B cell (primary cell): ENCODE data around the gene RGSL1. TPM values are rescaled to one million over a fixed set of nuclear protein-coding genes. Genes with fewer than 3 reads are reported as not detected.

Source experiments
- ATAC-seq: fragments of 200-7000 bp; cut with Tn5 transposase; one replicate; pipeline ENCODE4 v1.10.0; 2021; ENCODE audit warnings: low read depth, mild to moderate bottlenecking, moderate number of reproducible peaks, moderate library complexity
- CTCF ChIA-PET: fragments of 350-600 bp; sonication (Branson Sonifier 250); formaldehyde crosslinking; loops from one replicate; lab custom pipeline; 2021; ENCODE audit warnings: antibody characterized with exemption, inconsistent platforms; lab: Charles Lee
- POLR2A ChIA-PET: fragments of 350-600 bp; sonication (Branson Sonifier 250); formaldehyde crosslinking; loops from one replicate; lab custom pipeline; 2021; ENCODE audit warnings: antibody characterized with exemption; lab: Charles Lee
- DNase-seq: peaks from one replicate; pipeline ENCODE4 v3.0.0; 2013
- H2AFZ ChIP-seq: 2 replicates; pipeline ENCODE4 v1.6.1; 2012; ENCODE audit warnings: mild to moderate bottlenecking, low read depth, low read length; ENCODE audit not compliant: insufficient read depth, poor library complexity, severe bottlenecking
- H3K27ac ChIP-seq, 2 donors: 1 replicate in 1 of 2; 2 replicates in 1 of 2; pipeline ENCODE4 v1.5.1; 2012 to 2013; ENCODE audit warnings: low read length in 2 of 2, mild to moderate bottlenecking in 2 of 2, moderate library complexity in 1 of 2
- H3K27me3 ChIP-seq, 4 experiments: fragments of 200-600 bp in 1 of 4; sonication (generic) in 1 of 4; replicated peaks in 1 of 4; 1 replicate in 2 of 4; 2 replicates in 2 of 4; pipeline versions ENCODE4 v1.6.1 to v1.7.0; 2013 to 2016; ENCODE audit warnings: low read length in 3 of 4, mild to moderate bottlenecking in 2 of 4, mixed read lengths in 1 of 4, moderate library complexity in 1 of 4; ENCODE audit not compliant: insufficient read depth in 4 of 4, control insufficient read depth in 3 of 4; ENCODE audit errors: control extremely low read depth in 1 of 4
- H3K36me3 ChIP-seq, 2 experiments: replicated peaks in 1 of 2; 1 replicate in 1 of 2; 2 replicates in 1 of 2; pipeline versions ENCODE4 v1.6.1 to v1.7.1; 2013; ENCODE audit warnings: low read length in 1 of 2; ENCODE audit not compliant: insufficient read depth in 2 of 2, control insufficient read depth in 1 of 2; ENCODE audit errors: control extremely low read depth in 1 of 2, extremely low read depth in 1 of 2
- H3K4me1 ChIP-seq, 2 donors: fragments of 200-600 bp in 1 of 2; sonication (generic) in 1 of 2; 1 replicate in 1 of 2; 2 replicates in 1 of 2; pipeline versions ENCODE4 v1.5.1 to v1.6.1; 2013 to 2017; ENCODE audit warnings: low read length in 2 of 2; ENCODE audit not compliant: control insufficient read depth in 2 of 2, insufficient read depth in 2 of 2
- H3K4me2 ChIP-seq: replicated peaks from 2 replicates; pipeline ENCODE3; 2012; ENCODE audit warnings: mild to moderate bottlenecking, low read depth, low read length; ENCODE audit not compliant: poor library complexity, severe bottlenecking
- H3K4me3 ChIP-seq, 5 experiments: fragments of 200-600 bp in 1 of 5; sonication (generic) in 1 of 5; 1 replicate in 3 of 5; 2 replicates in 2 of 5; pipeline versions ENCODE4 v1.5.1 to v1.7.0; 2011 to 2016; ENCODE audit warnings: low read length in 4 of 5, mild to moderate bottlenecking in 4 of 5, low read depth in 2 of 5, control low read depth in 1 of 5, moderate library complexity in 1 of 5; ENCODE audit not compliant: insufficient read depth in 1 of 5; ENCODE audit errors: control extremely low read depth in 1 of 5, extremely low read depth in 1 of 5
- H3K79me2 ChIP-seq: fragments of 200-600 bp; sonication (generic); one replicate; pipeline ENCODE4 v1.6.0; 2016; ENCODE audit warnings: low read length; ENCODE audit not compliant: control insufficient read depth, insufficient read depth
- H3K9ac ChIP-seq: fragments of 200-600 bp; sonication (generic); 2 replicates; pipeline ENCODE4 v1.6.1; 2017; ENCODE audit warnings: mild to moderate bottlenecking, low read length, moderate library complexity
- H3K9me3 ChIP-seq, 3 donors: one replicate each; pipeline versions ENCODE4 v1.6.1 to v1.7.1; 2013; ENCODE audit warnings: low read length in 2 of 3; ENCODE audit not compliant: control insufficient read depth in 2 of 3, insufficient read depth in 1 of 3; ENCODE audit errors: control extremely low read depth in 1 of 3
- H4K20me1 ChIP-seq: 2 replicates; pipeline ENCODE4 v1.6.0; 2012; ENCODE audit warnings: mild to moderate bottlenecking, low read length; ENCODE audit not compliant: insufficient read depth, control insufficient read depth, poor library complexity, severe bottlenecking
- H3K27ac Mint-ChIP-seq: one replicate; pipeline ENCODE4 v1.8.0; 2021; ENCODE audit warnings: mixed read lengths
- H3K27me3 Mint-ChIP-seq: one replicate; pipeline ENCODE4 v1.8.0; 2021; ENCODE audit warnings: mixed read lengths
- H3K4me1 Mint-ChIP-seq: one replicate; pipeline ENCODE4 v1.8.0; 2021; ENCODE audit warnings: mixed read lengths
- H3K4me3 Mint-ChIP-seq: one replicate; pipeline ENCODE4 v1.8.0; 2021; ENCODE audit warnings: mixed read lengths
- H3K9me3 Mint-ChIP-seq: one replicate; pipeline ENCODE4 v1.8.0; 2022; ENCODE audit warnings: mixed read lengths; ENCODE audit not compliant: insufficient read depth
- CTCF ChIP-seq: fragments of 200-600 bp; IDR thresholded peaks from one replicate; pipeline ENCODE4 v1.8.0; 2022; ENCODE audit warnings: antibody characterized with exemption, mild to moderate bottlenecking
- EZH2 ChIP-seq: IDR thresholded peaks from 2 replicates; pipeline ENCODE4 v1.6.1; 2012; ENCODE audit warnings: borderline replicate concordance, low read depth, mild to moderate bottlenecking, moderate library complexity, low read length; ENCODE audit not compliant: insufficient read depth, poor library complexity, severe bottlenecking
- WGBS: methylation state at CpG from one replicate; pipeline ENCODE4 v1.1.5; 2013; ENCODE audit warnings: missing lambda C conversion rate; ENCODE audit not compliant: insufficient coverage; 5-methylcytosine and 5-hydroxymethylcytosine counted together
- intact Hi-C: fragments of 100-400 bp; cut with micrococcal nuclease; formaldehyde crosslinking; loops from one replicate; pipeline ENCODE4 v1.10.0; 2022
- polyA plus RNA-seq: library from polyadenylated mRNA; depleted of rRNA; stranded (reverse); fragments of >200 nt; gene quantifications from 2 replicates; pipeline ENCODE4 v1.2.3, GENCODE V29; 2012
- total RNA-seq, 2 donors: library from RNA; stranded (reverse); fragments of 120-200 nt in 1 of 2; gene quantifications; 1 replicate in 1 of 2; 2 replicates in 1 of 2; pipeline versions ENCODE4 v1.2.3 to v1.2.4, GENCODE V29; 2013 to 2022

Gene RGSL1
- total and polyA plus RNA-seq, 2 donors (not counting 1 experiment from before 2014, with no cell fraction given): not detected

GRCh38 chr1:182549811-182550210, 99.9 kb downstream of the RGSL1 start:
- Histone ChIP-seq H3K79me2 (no peaks in the 10 kb centered on the region), H3K9me3 (peaks cover 4 to 13% (median 7%) of the 10 kb centered on the region in 3 donors), H3K36me3 (no peaks in the 10 kb centered on the region), H3K27ac (no peak overlapping the region), H3K27me3 (no peaks in the 10 kb centered on the region), H3K4me3 (no peak overlapping the region), H3K4me2 (no peak overlapping the region), H3K4me1 (no peaks in the 10 kb centered on the region), H2AFZ (no peak overlapping the region), H3K9ac (no peak overlapping the region), H4K20me1 (no peaks in the 10 kb centered on the region)
- intact Hi-C loops: no loop called here
- no peak overlapping the region for H3K27ac Mint-ChIP-seq
- TF ChIP-seq EZH2 (no peak), CTCF (no peak)
- peaks cover 4% of the 10 kb centered on the region for H3K9me3 Mint-ChIP-seq
- ChIA-PET POLR2A (no interaction called here), CTCF (no interaction called here)
- no CpG with 5 or more reads among the region's 1 CpG for WGBS
- H3K4me1 Mint-ChIP-seq: no peaks in the 10 kb centered on the region
- no peak for DNase-seq
- H3K27me3 Mint-ChIP-seq: peaks cover 10% of the 10 kb centered on the region
- no peak for ATAC-seq
- no peak overlapping the region for H3K4me3 Mint-ChIP-seq

GRCh38 chr1:182552527-182552926, 102.6 kb downstream of the RGSL1 start:
- H3K4me3 Mint-ChIP-seq: no peak overlapping the region
- intact Hi-C loops: no loop called here
- WGBS: no CpG with 5 or more reads among the region's 2 CpGs
- CTCF ChIA-PET: no interaction called here
- H3K9me3 Mint-ChIP-seq: peaks cover 4% of the 10 kb centered on the region
- H3K27ac ChIP-seq: no peak overlapping the region
- H2AFZ ChIP-seq: no peak overlapping the region
- peaks cover 4 to 13% (median 7%) of the 10 kb centered on the region in 3 donors for H3K9me3 ChIP-seq
- H3K27me3 Mint-ChIP-seq: no peaks in the 10 kb centered on the region
- no peak for ATAC-seq
- no peak for DNase-seq
- H3K27me3 ChIP-seq: no peaks in the 10 kb centered on the region
- no peaks in the 10 kb centered on the region for H4K20me1 ChIP-seq
- no peak for TF ChIP-seq EZH2
- TF ChIP-seq CTCF: no peak
- POLR2A ChIA-PET: no interaction called here
- no peak overlapping the region for H3K9ac ChIP-seq
- no peaks in the 10 kb centered on the region for H3K36me3 ChIP-seq
- H3K4me2 ChIP-seq: no peak overlapping the region
- H3K4me1 Mint-ChIP-seq: peaks cover 2% of the 10 kb centered on the region
- H3K4me3 ChIP-seq: no peak overlapping the region
- H3K79me2 ChIP-seq: no peaks in the 10 kb centered on the region
- no peaks in the 10 kb centered on the region for H3K4me1 ChIP-seq
- H3K27ac Mint-ChIP-seq: no peak overlapping the region
